Measurements from ENCODE around the gene RPS21. TPM values are rescaled to one million over a fixed set of nuclear protein-coding genes. Genes with fewer than 3 reads are reported as not detected.

The RPS21 gene
- total and polyA plus RNA-seq, 9 of the 15 experiments (the other 6 are each of a cell fraction or from before 2014, with no cell fraction given), result 1,380 to 5,647 (median 3,091) TPM

- Histone ChIP-seq H3K9me3 (replicated peaks; ENCODE audit: control insufficient read depth, insufficient read depth, low read depth, low read length) (no peaks in the 10 kb centered on the region), H2AFZ (ENCODE audit: low read depth, low read length) (no peak overlapping the region), H3K79me2 (ENCODE audit: control insufficient read depth, insufficient read depth, low read length) (peaks cover 9% of the 10 kb centered on the region), H3K9me1 (ENCODE audit: control insufficient read depth, insufficient read depth, low read length) (no peaks in the 10 kb centered on the region), H3K27ac (ENCODE audit: extremely low read depth, low read depth, low read length) (no peak overlapping the region), H3K4me2 (ENCODE audit: insufficient read depth, low read length) (no peak overlapping the region), H3K4me3 (no peak overlapping the region), H3K4me1 (replicated peaks in 1 of 2; ENCODE audit: control insufficient read depth in 2 of 2, insufficient read depth in 2 of 2, low read length in 2 of 2) (peaks cover under 1 to 54% of the 10 kb centered on the region in 2 experiments; a peak in 4 of 5 replicates), H4K20me1 (replicated peaks; ENCODE audit: control insufficient read depth, insufficient read depth, low read length) (0 out of 2 replicates have a peak, but pooled peaks cover 8% of the 10 kb centered on the region), H3K27me3 (ENCODE audit: control insufficient read depth in 2 of 2, insufficient read depth in 2 of 2, low read length in 2 of 2) (no peaks in the 10 kb centered on the region), H3K36me3 (ENCODE audit: control insufficient read depth, insufficient read depth, low read length) (peaks cover 9% of the 10 kb centered on the region; the same call in 1 of the 3 replicates), H3K9ac (ENCODE audit: insufficient read depth in 1 of 2, low read depth in 2 of 2, low read length in 2 of 2) (peak overlapping the region in 1 of 2 experiments; percentile 55; a peak in 1 of 4 replicates)
- BruUV-seq (replicated peaks), result no TSS peak
- WGBS (ENCODE audit: insufficient coverage, low coverage, missing lambda C conversion rate), result 69% methylated on average over 15 of the region's 21 CpGs
- CTCF ChIA-PET (ENCODE audit: low intra/inter-chr PET ratio), result no interaction called here
- ATAC-seq, result peak; percentile 54
- POLR2A ChIA-PET, result interaction anchor here (0.6 to 4.2 kb wide), 2 partner anchors 11 to 106 kb away, joined by 3 to 28 read pairs; no protein-coding TSS in a partner anchor
- peak; percentile 52 for FAIRE-seq
- intact Hi-C loops (cut with micrococcal nuclease) (no loop called here), in situ Hi-C loops (cut with MboI) (no loop called here)
- DNase-seq (ENCODE audit: extremely low read depth in 1 of 4, low spot score in 3 of 4), result peak in 2 of 4 experiments; percentile 49 to 54
- no peak for TF ChIP-seq SMAD4 (CRISPR knock-in tag; conservative IDR thresholded peaks at IDR 0.05)
- TF ChIP-seq CTCF (IDR thresholded peaks at IDR 0.05 in 2 of 3, conservative IDR thresholded peaks at IDR 0.05 in 1 of 3; ENCODE audit: insufficient read depth in 2 of 3, low read depth in 1 of 3, low read length in 3 of 3), result peak; percentile 46 to 54 (median 47)
- TF ChIP-seq ZBTB33 (CRISPR knock-in tag; IDR thresholded peaks at IDR 0.05), result peak; percentile 82
- no peak for TF ChIP-seq CEBPG (CRISPR knock-in tag; IDR thresholded peaks at IDR 0.05)
- TF ChIP-seq CEBPG (tag; conservative IDR thresholded peaks at IDR 0.05 in 1 of 2, IDR thresholded peaks at IDR 0.05 in 1 of 2), result no peak
- no peak for TF ChIP-seq PRDM10 (IDR thresholded peaks at IDR 0.05; ENCODE audit: partially characterized antibody)
- TF ChIP-seq ZBTB1 (CRISPR knock-in tag; IDR thresholded peaks at IDR 0.05; ENCODE audit: borderline replicate concordance, low read depth), result no peak
- TF ChIP-seq NKRF (IDR thresholded peaks at IDR 0.05; ENCODE audit: borderline replicate concordance), result no peak
- TF ChIP-seq CGGBP1 (CRISPR knock-in tag; IDR thresholded peaks at IDR 0.05), result no peak
- no peak for TF ChIP-seq ZNF124 (CRISPR knock-in tag; IDR thresholded peaks at IDR 0.05)
- no peak for TF ChIP-seq SRSF1 (IDR thresholded peaks at IDR 0.05; ENCODE audit: low read depth, low read length)
Observed at GRCh38 chr20:62401331-62401779, 14.5 kb downstream of the RPS21 start.
